ENCODE measurements around the gene CLEC7A.

The CLEC7A gene

GRCh38 chr12:10130042-10130441 lies at the start of gene CLEC7A:
TSS of gene CLEC7A (minus strand) at chr12:10130199. CDS start at chr12:10130082, 117 bp downstream.
- no peak for DNase-seq (ENCODE audit: low read depth)

- DNase-seq (ENCODE audit: low read depth) = no peak
Measured at GRCh38 chr12:10179776-10180181, 49.8 kb upstream of the CLEC7A start.

DNA sequence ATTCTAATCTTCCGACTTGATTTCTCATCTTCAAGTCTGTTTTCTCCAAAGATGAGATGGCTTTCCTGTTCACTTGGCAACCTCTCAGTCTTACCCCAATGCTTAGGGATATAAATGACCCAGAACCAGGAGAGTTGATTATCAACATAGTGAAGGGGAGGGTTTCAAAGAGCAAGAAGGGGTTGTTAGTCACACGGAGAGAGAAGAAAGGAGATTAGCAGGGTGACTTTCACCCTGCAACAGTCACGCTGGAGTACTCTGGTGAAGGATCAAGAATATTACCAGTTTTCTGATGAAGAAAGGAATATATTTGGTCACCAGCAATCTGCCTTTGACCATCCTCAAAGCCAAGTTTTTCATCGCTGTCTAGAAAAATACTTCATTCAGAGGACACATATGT lies 48.8 kb upstream of the CLEC7A start, which contains the start of gene TMEM52B:
TMEM52B (plus strand) TSS at position 212 of the 400 bp plus-strand sequence. CDS start 543 bp downstream, outside the sequence.
- DNase-seq (ENCODE audit: low read depth) = no peak

DNA sequence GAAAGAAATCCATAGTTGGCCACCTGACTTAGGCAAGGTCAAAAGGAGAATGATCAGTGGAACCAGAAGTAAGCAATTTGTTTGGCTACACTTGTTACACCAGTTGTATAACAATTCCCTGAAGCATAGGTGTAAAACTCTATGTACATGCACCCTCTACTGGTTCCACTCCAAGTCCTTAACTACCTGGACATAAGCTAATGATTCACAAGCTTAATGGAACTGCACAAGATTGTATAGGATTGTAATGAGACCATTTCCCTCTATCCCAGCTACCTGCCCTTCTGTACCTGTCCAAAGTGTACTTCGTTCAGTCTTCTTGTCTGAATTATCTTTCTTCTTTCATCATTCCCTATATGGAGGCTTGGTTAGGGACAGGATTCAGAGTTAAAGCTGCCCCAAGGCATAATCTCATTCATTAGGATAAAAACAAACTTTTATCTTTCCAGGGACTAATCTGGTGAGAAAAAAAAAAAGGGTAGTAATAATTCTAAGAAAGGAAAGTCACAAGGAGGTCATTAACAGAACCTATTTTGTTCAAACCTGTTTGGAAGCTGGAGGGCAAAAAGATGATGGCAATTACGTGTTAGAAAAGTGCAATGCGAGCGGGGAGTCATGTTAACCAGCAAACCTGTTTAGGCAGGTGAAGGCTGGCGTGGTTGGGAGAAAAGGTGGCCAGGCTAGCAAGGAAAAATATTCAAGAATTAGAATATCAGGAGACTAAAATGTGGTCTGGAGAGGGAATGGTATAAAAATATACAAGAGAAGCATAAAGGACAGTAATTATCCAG lies 46.0 kb upstream of the CLEC7A start:
- DNase-seq (ENCODE audit: low read depth) = no peak

- DNase-seq (ENCODE audit: low read depth) = no peak
Measured at GRCh38 chr12:10174986-10175614, 45.1 kb upstream of the CLEC7A start.

DNA sequence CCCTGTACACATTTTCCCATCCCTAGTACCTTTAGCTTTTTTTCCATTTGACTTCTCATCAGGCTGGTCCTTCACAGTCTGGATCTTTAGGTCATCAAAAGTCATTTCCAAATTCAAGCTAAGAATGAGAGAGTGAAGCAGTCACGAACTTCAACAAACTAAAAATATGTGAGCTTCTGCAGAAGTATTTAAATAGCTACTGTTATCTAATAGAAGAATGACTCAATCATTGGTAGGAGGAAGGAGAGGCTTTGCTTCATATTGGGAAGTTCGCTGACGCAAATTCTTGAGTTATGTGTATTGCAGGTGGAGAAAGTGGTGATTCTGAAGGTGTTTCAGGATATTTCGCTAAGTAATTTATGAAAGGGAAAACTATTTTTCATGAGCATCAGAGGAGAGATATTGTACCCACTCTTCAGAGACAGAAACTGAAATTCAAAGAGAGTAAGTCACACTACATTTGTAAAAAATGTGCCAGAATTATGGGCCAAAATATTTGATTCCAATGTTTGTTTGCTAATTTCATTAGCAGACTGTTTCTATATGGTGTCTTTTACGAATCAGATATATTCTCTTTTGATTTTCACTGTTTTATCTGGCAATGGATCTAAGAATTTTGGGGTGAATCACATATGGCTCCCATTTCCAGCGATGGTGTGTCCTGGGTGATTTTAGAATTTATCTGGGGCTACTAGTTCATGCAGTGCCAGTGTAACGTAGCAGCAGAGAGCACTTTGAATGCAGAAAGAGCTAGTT lies 42.2 kb upstream of the CLEC7A start, which contains the start of gene OLR1:
OLR1 (minus strand) TSS at position 160 of the 756 bp plus-strand sequence; CDS start at position 105, 55 bp downstream.
- no peak for DNase-seq (ENCODE audit: low read depth)

GRCh38 chr12:10170216-10170615 lies 40.2 kb upstream of the CLEC7A start:
- DNase-seq (ENCODE audit: low read depth) = no peak

DNA sequence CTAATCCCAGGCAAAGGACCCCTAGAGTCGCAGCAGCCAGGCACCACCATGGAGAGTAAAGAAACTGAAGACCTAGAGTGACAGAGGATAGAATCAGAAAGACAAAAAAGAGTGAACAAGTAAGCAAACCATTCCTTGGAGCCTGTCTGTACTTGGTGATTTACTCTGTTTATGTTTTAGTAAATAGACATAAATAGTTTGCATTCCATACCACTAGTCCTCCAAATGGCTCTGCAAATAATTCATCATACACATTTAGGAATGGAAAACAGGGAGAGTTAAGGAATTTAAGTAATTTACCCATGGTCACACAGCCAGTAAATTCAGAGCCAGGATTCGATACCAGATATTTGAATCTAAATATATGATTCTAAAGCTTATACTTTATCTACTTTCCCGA lies 39.1 kb upstream of the CLEC7A start:
- DNase-seq (ENCODE audit: low read depth) = no peak

DNA sequence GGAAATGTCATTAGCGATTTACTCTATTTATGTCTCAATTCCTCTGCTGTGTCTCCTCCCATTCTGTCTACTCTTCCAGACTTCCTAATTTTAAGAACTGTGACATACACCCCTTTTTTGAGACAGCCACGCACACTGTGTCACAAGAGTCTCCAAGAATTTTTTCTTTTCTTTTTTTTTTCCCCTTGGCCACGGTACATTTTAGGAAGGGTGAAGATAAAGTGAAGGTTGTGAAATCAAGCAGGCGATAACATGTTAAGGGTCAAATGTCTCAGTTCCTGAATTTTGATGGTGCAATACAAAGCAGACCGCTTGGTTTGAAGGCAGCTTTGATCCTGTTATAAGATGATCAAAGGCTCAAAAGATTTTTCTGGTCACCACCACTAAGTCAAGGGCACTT lies 37.6 kb upstream of the CLEC7A start:
- no peak for DNase-seq (ENCODE audit: low read depth)

DNA sequence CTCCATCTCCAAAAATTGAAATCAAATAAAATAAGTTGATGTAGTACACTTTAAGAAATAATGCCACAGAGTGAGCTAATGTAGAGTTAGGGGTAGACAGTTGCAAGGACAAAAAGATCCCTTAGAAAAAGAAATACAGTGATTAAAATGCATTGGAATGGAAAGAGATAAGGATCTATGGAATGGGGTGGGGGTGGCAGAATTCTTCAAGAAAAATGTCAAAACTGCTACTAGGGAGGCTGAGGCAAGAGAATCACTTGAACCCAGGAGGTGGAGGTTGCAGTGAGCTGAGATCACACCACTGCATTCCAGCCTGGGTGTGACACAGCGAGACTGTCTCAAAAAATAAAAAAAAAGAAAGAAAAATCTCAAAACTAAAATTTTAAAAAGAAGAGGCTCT lies 35.4 kb upstream of the CLEC7A start:
- DNase-seq (ENCODE audit: low read depth) = no peak

GRCh38 chr12:10163084-10163483 lies 33.1 kb upstream of the CLEC7A start:
- DNase-seq (ENCODE audit: low read depth) = no peak

DNA sequence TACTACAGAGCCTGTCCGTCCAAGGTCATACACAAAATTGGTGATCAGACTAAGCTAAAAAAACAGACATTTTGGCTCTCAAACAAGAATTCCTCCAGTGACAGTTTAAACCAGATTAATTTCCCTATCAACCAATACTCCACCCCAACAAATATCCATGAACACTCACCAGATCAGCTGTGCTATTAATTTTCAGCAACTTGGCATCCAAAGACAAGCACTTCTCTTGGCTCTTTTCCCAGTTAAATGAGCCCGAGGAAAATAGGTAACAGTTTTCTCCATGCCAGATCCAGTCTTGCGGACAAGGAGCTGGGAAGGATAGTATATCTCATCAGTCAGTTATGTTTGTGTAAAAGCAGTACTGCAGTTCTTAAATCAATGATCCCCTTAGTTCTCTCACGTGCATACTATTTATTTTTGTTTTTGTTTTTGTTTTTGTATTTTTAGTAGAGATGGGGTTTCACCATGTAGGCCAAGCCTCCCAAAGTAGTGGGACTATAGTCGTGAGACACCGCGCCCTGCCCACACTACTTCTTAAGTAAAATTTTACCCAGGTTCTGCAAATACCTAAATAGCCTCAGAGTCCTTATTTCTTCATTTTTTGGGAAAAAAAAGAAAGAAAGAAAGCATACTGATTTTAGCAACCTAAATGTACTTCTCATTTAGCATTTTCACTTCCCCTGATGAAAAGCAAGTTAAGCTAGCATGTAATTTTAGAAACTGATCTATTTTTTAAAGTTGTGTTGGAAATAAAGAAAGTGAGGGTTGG lies 30.8 kb upstream of the CLEC7A start:
- DNase-seq (ENCODE audit: low read depth) = no peak

DNA sequence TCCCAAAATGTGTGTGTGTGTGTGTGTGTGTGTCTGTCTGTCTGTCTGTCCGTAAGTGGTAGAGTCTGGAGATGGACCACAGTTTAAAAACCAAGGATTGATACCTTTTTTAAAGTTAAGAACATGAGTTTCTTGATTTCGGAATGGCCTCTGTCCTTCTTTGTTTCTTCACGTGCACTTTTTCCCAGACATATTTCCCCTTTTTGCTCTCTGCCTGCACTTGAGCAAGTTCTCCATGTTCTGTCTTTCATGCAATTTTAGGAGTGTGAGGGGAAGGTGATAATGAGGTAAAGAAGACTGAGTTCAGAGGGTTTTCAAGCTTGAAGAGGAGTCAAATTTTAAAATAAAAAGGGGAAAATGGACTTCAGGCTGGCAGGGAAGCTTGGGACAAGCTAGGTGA lies 29.3 kb upstream of the CLEC7A start:
- no peak for DNase-seq (ENCODE audit: low read depth)

GRCh38 chr12:10158406-10158805 lies 28.4 kb upstream of the CLEC7A start:
- DNase-seq (ENCODE audit: low read depth) = no peak

GRCh38 chr12:10155966-10156365 lies 26.0 kb upstream of the CLEC7A start:
- DNase-seq (ENCODE audit: low read depth) = no peak

DNA sequence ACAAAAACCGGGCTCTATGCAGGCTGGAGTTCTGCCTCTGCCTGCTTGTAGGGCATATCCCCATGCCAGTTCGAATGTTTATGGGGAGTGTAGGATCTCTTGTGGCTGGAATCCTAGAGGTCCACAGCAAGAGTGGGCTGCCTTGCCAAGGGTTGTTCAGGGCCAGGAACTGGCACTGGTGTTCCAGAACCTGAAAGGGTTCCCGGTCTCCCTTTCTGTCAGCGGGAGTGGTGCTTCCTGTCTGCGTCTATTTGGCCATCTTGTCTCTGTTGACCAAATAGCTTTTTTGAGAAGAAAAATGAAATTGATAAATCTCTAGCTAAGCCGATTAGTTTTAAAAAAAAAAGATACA lies 24.1 kb upstream of the CLEC7A start:
- no peak for DNase-seq (ENCODE audit: low read depth)

- DNase-seq (ENCODE audit: low read depth) = no peak
Measured at GRCh38 chr12:10153271-10154144, 23.5 kb upstream of the CLEC7A start.

GRCh38 chr12:10151621-10152020 lies 21.6 kb upstream of the CLEC7A start:
- no peak for DNase-seq (ENCODE audit: low read depth)

DNA sequence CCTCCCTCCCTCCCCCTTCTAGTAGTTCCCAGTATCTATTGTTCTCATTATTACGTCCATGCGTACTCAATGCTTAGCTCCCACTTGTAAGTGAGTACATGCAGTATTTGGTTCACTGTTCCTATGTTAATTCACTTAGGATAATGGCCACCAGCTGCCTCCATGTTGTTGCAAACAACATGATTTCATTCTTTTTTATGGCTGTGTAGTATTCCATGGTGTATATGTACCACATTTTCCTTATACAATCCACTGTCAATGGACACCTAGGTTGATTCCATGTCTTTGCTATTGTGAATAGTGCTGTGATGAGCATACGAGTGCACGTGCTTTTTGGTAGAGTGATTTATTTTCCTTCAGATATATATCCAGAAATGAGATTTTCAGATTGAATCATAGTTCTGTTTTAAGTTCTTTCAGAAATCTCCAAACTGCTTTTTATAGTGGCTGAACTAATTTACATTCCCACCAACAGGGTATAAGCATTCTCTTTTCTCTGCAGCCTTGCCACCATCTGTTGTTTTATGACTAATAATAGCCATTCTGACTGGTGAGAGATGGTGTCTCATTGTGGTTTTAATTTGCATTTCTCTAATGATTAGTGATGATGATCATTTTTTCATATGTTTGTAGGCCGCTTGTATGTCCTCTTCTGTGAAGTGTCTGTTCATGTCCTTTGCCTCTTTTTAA lies 17.9 kb upstream of the CLEC7A start:
- DNase-seq (ENCODE audit: low read depth) = no peak

GRCh38 chr12:10142976-10143589 lies 13.1 kb upstream of the CLEC7A start:
- no peak for DNase-seq (ENCODE audit: low read depth)

Measured in HS-27A (cell line).